GM19324 (cell line): Measurements from ENCODE around the gene SMARCA4.
A peak's percentile ranks its signal among the peaks of the same experiment; 100 is the strongest.

Experiments
- ATAC-seq: cut with Tn5 transposase; IDR thresholded peaks from one replicate; pipeline ENCODE4 v1.9.1; 2021; ENCODE audit warnings: mild to moderate bottlenecking, moderate library complexity; ENCODE audit not compliant: unreplicated experiment, low FRiP score

The SMARCA4 gene

DNA sequence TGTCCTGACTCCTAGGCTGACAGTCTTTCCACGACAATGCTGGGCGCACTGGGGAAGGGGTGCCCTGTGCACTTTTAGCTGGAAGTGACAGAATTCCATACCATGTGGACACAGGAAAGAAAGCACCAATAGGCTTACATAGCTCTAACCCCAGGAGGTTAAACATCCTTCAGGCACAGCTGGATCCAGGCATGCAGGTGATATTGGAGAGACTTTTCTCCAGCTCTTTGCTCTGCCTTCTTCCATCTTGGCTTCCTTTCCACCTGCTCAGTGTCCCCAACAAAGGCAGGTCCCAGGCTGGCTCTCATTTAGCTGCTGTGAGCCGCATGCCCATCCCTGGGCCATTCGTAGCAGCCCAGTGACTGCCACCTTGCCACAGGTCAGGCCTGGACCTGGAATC, 67.3 kb downstream of the SMARCA4 start:
- ATAC-seq: no peak

DNA sequence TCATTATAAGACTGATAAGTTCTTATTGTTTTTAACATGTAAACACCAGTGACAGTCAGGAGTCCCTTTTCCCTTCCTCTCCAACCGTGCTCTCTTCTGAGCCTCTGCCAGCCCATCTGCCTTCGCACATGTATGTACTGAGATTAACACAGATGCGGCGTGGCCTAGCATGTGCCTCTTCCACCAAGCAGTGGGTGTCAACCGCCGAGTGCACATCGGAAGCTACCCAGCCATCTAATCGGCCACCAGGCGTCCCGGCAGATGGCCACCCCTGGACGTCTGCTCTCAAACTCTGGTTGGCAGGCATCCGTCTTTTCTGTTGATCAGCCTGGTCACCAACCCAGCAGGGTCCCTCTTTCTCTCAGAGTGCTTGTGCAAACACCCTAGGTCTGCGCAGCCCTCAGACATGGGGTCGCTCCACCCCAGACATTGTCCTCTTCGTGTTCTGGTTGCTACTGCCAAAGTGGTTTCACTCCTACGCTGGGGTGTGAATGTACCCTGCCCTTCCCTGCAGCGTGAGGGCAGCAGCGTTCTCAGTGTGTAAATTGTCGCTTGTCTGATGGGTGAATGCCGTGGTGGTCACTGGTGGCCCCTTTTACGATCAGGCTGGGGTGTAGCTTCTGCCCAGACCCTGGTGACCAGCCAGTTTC, 70.7 kb downstream of the SMARCA4 start:
- ATAC-seq: no peak

DNA sequence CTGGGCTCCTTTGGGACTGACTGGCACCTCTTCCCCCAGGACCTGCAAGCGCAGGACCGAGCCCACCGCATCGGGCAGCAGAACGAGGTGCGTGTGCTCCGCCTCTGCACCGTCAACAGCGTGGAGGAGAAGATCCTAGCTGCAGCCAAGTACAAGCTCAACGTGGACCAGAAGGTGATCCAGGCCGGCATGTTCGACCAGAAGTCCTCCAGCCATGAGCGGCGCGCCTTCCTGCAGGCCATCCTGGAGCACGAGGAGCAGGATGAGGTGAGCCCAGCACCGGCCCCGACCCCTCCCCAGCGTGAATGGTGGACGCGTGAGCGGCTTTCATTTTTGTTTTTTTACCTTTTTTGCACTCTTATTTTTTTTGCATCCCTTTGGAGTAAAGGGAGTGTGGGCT, 72.4 kb downstream of the SMARCA4 start:
- no peak for ATAC-seq

DNA sequence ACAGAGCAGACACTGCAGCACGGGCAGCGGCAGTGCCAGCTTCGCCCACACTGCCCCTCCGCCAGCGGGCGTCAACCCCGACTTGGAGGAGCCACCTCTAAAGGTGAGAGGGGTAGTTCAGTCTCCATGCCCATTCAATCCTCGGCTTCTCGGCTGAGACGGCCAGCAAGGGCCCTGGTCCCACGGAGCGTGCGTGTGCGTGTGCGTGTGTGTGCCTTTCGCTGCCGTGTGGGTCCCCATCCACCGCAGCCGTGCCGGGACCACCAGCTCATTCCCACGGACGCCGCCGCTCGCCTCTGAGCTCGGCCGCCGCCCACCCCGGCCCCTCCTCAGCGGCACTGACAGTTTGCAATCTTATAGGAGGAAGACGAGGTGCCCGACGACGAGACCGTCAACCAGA, 72.9 kb downstream of the SMARCA4 start:
- no peak for ATAC-seq

DNA sequence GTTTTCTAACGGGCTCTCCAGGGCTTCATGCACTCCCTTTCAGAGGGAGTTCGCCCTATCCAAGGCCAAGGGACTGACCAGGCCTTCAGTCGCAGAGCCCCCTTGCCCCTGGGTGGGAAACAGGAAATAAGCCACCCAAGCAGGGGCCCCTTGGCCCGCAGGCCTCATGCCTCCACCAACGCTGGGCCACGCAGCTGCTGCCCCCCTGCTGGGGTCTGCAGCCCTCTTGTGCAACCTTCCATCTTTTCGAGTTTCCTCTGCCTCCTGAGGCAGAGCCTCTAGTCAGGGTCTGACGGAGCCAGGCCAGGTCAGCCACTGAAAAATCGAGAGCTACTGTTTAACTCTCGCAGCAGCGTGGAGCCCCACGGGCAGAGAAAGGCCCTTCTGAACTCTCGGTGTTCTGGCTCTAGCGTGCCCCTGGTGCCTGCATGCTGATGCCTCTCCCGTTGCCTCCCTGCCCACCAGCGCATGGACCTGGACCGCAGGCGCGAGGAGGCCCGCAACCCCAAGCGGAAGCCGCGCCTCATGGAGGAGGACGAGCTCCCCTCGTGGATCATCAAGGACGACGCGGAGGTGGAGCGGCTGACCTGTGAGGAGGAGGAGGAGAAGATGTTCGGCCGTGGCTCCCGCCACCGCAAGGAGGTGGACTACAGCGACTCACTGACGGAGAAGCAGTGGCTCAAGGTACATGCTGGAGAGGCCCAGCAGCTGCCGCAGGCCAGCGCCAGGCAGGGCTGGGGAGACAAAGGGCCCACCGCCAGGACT, 73.8 kb downstream of the SMARCA4 start:
- no peak for ATAC-seq

DNA sequence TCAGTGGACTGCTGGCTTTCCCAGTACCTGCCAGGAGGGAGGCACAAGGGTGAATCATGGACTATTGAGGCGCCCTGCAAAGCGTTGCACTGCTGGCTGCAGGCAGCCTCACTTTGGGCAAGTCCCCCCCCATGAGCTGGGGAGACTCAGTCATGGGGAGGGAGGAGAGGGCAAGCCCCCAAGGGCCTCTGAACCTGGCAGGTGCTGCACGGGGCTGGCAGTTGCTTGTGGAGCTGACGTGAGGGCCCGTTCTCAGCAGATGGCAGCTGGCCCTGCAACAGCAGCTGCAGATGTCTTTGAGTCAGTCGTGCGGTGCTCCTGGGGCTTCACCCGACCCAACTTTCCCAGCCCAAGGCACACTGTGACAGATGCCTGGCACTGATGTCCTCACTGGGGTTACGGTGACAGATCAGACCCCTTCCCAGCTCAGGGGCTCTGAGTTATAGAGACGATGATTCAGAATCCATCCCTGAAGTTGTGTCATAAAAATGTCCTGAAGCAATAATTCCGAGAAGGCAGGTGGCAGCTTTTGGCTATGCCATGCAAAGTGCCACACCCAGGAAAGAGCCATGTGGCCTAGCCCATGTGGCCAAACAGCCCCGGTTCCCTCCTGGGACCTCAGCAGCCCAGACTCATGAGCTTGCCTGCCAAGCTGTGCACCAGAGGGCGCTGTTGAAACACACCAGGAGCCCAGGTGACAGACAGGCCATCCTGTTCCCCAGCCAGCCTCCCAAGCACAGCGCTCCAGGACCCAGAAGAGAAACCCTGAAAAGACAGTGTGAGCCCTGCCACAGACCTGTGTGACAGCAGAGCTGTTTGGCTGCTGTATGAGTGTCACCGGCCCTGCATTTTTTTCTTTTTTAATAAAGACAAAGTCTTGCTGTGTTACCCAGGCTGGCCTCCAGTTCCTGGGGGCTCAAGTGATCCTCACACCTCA, 74.9 kb downstream of the SMARCA4 start:
- ATAC-seq: peak; percentile 78

DNA sequence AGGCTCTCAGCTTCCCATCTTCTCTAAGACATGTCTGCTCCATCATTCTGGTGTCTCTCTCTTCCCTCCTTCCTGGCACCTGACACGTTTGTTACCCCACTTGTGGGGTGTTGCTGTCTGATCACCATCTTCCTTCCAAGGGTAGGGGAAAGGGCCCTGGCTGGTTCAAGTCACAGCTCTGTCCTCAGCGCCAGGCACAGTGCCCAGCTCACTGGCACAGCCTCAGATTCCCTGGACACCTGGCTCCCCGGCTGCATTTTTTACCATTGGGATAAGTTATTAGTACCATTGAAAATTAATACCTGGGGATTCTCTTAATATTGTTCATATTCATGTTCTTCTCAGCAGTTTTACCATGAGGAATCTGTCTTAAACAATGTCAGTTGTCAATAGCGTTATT, 77.7 kb downstream of the SMARCA4 start:
- ATAC-seq: no peak

DNA sequence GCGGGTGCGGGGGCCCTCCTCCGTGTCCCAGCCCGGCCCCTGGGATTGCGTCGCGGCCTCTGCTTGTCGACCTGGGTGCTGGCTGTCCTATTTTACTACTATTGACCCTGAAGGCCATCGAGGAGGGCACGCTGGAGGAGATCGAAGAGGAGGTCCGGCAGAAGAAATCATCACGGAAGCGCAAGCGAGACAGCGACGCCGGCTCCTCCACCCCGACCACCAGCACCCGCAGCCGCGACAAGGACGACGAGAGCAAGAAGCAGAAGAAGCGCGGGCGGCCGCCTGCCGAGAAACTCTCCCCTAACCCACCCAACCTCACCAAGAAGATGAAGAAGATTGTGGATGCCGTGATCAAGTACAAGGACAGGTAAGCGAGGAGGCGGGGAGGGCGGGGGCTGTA, 80.4 kb downstream of the SMARCA4 start:
- ATAC-seq: no peak

DNA sequence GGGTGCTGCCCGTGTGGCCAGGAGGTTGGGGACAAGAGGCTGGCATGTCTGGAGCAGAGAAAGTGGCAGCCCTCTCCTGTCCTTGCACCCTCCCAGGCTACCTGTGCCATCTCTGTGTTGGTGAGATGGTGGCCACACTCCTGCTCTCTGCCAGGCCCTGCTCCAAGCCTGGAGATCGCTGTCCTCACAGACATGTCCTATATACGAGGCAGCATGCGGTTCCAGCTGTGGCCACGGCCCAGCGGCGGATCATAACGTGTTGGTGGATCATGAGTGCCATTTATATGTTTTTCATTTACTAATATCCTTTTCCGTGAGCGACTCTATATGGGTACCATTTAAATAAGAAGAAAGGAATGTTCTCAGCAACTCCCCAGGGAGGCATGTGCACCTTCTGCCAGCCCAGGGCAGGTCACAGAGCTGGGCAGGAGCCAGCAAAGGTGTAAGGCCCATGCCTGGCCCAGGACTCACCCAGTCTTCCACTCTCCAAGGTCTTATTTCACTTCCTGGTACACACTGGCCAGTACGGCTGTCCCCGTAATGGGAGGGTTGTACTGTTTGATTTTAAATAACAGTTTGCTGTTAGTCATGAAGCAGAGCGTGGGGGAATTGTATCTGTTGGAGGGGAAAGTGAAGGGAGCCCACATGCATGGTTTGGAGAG, 81.3 kb downstream of the SMARCA4 start:
- no peak for ATAC-seq

DNA sequence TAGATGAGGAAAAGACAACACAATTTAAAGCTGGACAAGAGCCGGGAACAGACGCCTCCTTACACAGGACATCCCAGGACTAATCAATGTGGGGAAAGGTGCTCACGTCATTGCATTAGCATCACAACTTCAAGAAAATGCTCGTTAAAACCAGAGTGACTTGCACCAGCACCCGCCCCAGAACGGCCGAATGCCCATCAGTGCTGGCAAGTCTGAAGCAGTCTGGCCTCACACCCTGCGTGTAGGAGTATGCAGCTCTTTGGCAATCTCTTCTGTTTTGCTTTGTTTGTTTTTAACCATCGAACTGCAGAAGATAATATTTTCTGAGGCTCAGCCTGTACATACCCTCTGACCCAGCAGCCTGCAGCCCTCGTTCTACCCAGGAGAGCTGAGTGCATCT, 83.6 kb downstream of the SMARCA4 start:
- ATAC-seq: no peak

DNA sequence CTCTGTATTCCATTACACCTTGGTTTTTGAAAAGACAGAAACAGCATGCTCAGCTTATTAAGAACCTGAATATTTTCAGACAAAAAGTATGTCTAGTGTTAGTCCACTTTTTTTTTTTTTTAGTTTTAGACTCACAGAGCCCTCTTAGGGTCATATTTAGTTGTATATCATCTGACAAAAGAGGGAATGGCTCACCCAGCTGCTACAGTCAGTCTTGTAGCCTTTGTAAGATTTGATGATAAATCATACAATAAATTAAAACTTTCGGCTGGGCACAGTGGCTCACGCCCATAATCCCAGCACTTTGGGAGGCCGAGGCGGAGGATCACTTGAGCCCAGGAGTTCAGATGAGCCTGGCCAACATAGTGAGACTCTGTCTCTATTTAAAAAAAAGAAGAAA, 84.7 kb downstream of the SMARCA4 start:
- no peak for ATAC-seq

DNA sequence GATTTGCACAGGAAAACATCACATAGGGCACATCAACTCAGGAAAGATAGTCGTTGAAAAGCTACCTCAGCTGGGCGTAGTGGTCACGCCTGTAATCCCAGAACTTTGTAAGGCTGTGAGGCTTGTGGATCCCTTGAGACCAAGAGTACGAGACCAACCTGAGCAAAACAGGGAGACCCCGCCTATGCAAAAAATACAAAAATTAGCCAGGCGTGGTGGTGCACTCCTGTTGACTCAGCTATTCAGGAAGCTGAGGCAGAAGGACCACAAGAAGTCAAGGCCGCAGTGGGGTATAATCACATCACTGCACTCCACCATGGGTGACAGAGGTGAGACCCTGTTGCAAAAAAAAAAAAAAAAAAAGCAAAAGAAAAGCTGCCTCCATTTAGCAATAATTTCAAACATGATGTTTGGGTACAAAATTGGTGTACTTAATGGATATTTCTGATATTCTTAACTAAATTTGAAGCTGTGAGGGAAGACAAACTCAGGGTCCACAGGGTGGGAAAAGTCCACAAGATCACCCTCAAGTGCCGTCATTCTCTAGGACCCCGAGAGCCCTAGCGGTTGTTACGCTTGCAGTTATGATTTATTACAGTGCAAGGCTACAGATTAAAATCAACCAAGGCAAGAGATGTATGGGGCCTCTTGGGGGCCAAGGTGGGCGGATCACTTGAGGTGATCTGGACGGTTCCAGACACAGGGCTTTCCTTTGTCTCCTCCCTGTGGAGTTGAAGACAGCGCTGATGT, 86.0 kb downstream of the SMARCA4 start:
- ATAC-seq: no peak

DNA sequence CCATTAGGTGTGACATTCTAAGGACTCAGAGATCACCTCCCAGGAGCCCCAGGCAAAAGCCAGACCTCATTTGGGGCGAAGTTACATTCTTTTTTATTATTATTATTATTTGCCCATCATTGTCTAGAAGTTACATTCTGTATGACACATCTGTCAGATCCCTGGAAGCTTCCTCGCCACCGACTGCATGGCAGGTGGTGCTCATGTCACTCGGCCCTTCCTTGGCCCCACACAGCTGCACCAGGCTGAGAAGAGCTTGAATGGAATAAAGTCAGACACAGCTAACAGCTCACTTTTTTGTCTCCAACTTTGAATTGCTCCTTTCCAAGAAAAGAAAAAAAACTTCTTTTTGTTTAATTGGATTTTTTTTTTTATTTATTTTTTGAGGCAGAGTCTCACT, 87.0 kb downstream of the SMARCA4 start:
- ATAC-seq: no peak

DNA sequence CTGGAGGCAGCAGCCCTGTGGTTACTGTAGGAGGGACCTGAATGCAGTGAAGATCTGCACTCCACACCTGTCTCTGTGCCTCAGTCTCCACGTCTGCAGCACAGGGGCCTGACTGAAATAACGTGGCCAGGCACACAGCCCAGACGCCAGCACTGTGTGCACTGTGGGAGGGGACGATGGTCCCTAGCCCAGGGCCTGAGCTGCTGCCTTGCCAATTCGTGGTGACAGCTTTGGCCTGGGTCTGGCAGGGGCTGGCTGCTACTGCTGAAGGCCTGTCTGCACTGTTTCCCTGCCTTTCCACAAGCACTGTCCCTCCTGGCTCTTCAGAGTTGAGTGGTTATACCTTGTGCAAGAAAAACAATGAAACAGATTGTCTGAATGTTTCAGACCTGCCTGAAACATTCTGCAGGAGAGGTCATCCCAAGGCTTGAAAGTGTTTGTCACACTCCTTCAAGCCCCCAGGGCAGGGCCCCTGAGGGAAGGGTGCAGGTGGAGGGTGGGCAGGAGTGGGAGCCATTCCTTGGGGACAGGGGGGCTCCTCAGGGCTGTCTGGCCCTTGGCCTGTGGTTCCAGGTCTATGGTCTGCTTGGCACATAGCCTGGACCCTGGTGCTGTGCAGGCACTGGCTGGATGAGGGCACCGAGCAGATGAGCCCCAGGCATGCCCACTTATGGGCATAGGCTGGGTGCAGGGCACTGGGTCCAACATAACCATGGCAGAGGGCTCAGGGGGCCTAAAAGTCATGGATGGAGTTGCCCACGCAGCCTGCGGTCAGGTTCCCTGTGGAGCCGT, 89.7 kb downstream of the SMARCA4 start:
- ATAC-seq: no peak

DNA sequence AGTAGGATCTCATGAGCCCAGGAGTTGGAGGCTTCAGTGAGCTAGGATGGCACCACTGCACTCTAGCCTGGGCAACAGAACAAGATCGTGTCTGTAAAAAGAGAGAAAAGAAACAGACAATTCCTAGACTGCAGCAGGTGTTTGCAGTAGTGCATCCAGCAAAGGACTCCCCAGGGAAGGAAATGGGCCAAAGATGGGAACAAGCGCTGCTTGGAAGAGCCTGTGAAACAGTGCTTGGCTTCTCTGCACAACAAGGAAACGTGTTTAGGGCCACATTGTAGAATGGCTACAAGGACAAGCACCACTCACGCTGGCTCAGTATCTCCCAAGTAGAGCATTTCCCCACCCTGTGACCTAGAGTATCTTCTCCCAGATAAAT, 93.0 kb downstream of the SMARCA4 start:
- no peak for ATAC-seq

DNA sequence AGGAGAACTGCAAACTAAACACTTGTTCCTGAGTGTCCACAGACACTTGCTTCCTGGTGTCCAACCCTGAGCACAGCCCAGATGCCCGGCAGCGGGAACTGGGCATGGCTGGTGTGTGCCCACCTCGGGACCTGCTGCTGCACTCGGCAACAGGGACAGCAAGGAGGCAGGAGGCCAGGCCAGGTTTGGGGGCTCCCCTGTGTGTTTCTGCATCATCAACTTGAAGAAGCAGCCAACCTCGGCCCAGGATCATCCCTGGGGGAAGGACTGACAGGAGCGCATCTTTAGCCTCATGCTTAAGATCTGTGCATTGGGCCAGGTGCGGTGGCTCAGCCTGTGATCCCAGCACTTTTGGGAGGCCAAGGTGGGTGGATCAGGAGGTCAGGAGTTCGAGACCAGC, 93.4 kb downstream of the SMARCA4 start:
- no peak for ATAC-seq

DNA sequence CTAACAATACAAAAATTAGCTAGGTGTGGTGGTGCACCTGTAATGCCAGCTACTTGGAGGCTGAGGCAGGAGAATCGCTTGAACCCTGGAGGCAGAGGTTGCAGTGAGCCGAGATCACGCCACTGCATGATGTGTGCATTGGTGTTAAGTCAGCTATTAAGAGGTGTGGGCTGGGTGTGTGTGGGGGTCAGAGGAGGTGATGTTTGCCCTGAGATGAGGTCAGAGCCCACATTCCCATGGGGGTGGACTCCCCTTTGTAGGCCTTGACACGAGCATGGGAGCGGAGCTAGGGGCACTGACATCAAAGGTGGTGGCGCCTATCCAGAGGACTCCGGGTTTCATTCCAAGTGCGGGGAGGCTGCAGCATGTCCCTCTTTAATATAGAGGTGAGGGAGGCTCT, 93.8 kb downstream of the SMARCA4 start:
- no peak for ATAC-seq

DNA sequence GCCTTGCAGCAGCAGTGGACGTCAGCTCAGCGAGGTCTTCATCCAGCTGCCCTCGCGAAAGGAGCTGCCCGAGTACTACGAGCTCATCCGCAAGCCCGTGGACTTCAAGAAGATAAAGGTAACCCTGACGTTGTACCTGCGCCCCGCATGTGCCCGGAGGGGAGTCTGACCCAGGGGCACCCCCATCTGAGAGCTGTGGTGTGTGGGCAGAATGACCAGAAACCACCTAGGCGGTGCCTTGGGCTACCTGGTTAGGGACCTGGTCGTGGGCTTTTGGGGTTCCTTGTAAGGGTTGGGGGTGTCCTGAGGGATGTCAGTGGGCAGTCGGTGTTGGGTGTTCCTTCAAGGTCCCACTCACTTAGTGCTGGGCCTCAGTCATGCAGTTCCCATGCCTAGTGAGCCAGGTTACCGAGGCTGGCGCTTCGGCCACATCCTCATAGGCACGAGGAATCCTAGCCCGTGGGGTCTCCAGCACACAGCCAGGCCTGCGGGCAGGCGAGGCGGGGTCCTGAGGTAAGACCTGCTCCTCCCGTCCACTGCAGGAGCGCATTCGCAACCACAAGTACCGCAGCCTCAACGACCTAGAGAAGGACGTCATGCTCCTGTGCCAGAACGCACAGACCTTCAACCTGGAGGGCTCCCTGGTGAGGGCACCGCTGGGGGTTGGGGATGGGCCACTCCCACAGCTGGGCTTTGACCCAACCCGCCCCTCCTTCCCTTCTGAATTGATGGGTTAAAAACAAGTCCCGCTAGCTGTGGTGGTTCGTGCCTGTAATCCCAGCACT, 97.6 kb downstream of the SMARCA4 start:
- no peak for ATAC-seq
